Smooth muscle cell (in vitro differentiated cells): ENCODE measurements around the gene LIPA. TPM values are rescaled to one million over a fixed set of nuclear protein-coding genes. Genes with fewer than 3 reads are reported as not detected.

Experiments
- DNase-seq: peaks from one replicate; lab custom pipeline; 2025; ENCODE audit not compliant: unreplicated experiment; lab: John Stamatoyannopoulos, UW
- H2AFZ ChIP-seq: fragments of 200-600 bp; sonication (generic); 2 replicates; pipeline ENCODE4 v1.6.0; 2016; ENCODE audit warnings: antibody characterized with exemption, low read depth, mild to moderate bottlenecking
- H3F3A ChIP-seq: fragments of 200-600 bp; sonication (generic); 2 replicates; pipeline ENCODE4 v1.6.0; 2017; ENCODE audit warnings: antibody characterized with exemption, low read depth
- H3K27ac ChIP-seq: fragments of 200-600 bp; sonication (generic); 2 replicates; pipeline ENCODE4 v1.5.1; 2016; ENCODE audit warnings: low read depth, mild to moderate bottlenecking
- H3K27me3 ChIP-seq: fragments of 200-600 bp; sonication (generic); 2 replicates; pipeline ENCODE4 v1.6.1; 2016; ENCODE audit warnings: low read depth, mild to moderate bottlenecking
- H3K36me3 ChIP-seq: fragments of 200-600 bp; sonication (generic); 2 replicates; pipeline ENCODE4 v1.5.1; 2016; ENCODE audit warnings: low read depth
- H3K4me1 ChIP-seq: fragments of 200-600 bp; sonication (generic); 2 replicates; pipeline ENCODE4 v1.5.1; 2016; ENCODE audit warnings: low read depth
- H3K4me2 ChIP-seq: fragments of 200-600 bp; sonication (generic); 2 replicates; pipeline ENCODE4 v1.6.0; 2016; ENCODE audit warnings: mild to moderate bottlenecking
- H3K4me3 ChIP-seq: fragments of 200-600 bp; sonication (generic); 2 replicates; pipeline ENCODE4 v1.5.1; 2016; ENCODE audit warnings: mild to moderate bottlenecking
- H3K79me2 ChIP-seq: fragments of 200-600 bp; sonication (generic); 2 replicates; pipeline ENCODE4 v1.6.0; 2016; ENCODE audit warnings: low read depth, mild to moderate bottlenecking
- H3K9ac ChIP-seq: fragments of 200-600 bp; sonication (generic); 2 replicates; pipeline ENCODE4 v1.6.0; 2016; ENCODE audit warnings: low read depth
- H3K9me3 ChIP-seq: fragments of 200-600 bp; sonication (generic); replicated peaks from 2 replicates; pipeline ENCODE4 v1.5.1; 2016; ENCODE audit warnings: low read depth
- H4K20me1 ChIP-seq: fragments of 200-600 bp; sonication (generic); 2 replicates; pipeline ENCODE4 v1.6.0; 2016; ENCODE audit warnings: low read depth
- CTCF ChIP-seq: fragments of 200-600 bp; sonication (generic); IDR thresholded peaks from 2 replicates; pipeline ENCODE4 v1.5.1; 2017; ENCODE audit warnings: borderline replicate concordance, mild to moderate bottlenecking, antibody characterized with exemption; ENCODE audit not compliant: insufficient read depth, poor library complexity, severe bottlenecking
- WGBS: methylation state at CpG from one replicate; pipeline ENCODE4 v1.1.7; 2016; ENCODE audit warnings: low lambda C conversion rate; 5-methylcytosine and 5-hydroxymethylcytosine counted together
- polyA plus RNA-seq: library from polyadenylated mRNA; unstranded; fragments of >200 nt; fragmentation: Nextera tagmentation; extraction: Ambion mirVana; gene quantifications from 2 replicates; pipeline ENCODE4 v1.2.1, GENCODE V29; 2016
- total RNA-seq: library from RNA; depleted of rRNA; stranded (reverse); fragments of >200 nt; gene quantifications from 2 replicates; pipeline ENCODE4 v1.2.3, GENCODE V29; 2014

LIPA gene
- total RNA-seq (27.1 and 33.0 TPM in 2 replicates), polyA plus RNA-seq (22.9 and 34.4 TPM in 2 replicates)

GRCh38 chr10:89251409-89252224 lies at the start of gene LIPA:
TSS of gene LIPA (minus strand) at chr10:89251775. CDS start at chr10:89247648, 4,127 bp downstream.
- Histone ChIP-seq H3K9ac (no peak within 1 kb of the TSS), H3K4me3 (peak within 1 kb of the TSS; percentile 81), H3F3A (no peaks in the 10 kb centered on the region), H3K4me2 (peak within 1 kb of the TSS; percentile 97), H3K9me3 (no peaks in the 10 kb centered on the region), H3K79me2 (no peaks in the 10 kb centered on the region), H3K36me3 (no peaks in the 10 kb centered on the region), H3K27me3 (no peaks in the 10 kb centered on the region), H3K4me1 (peaks cover 6% of the 10 kb centered on the region), H4K20me1 (no peaks in the 10 kb centered on the region), H3K27ac (no peak within 1 kb of the TSS), H2AFZ (peak within 1 kb of the TSS; percentile 92)
- DNase-seq: peak; percentile 69
- WGBS: 7% methylated on average over 50 of the region's 53 CpGs
- TF ChIP-seq CTCF: no peak

- no peaks in the 10 kb centered on the region for H3K9me3 ChIP-seq
- 51% methylated on average over 2 of the region's 2 CpGs for WGBS
Measured at GRCh38 chr10:89301232-89301631, 49.7 kb upstream of the LIPA start.

GRCh38 chr10:89299031-89299430 lies 47.5 kb upstream of the LIPA start:
- H3K27me3 ChIP-seq: no peaks in the 10 kb centered on the region

More at GRCh38 chr10:89301232-89301631, 49.7 kb upstream of the LIPA start:
- peak overlapping the region; percentile 54 for H3K4me3 ChIP-seq
- no peak for DNase-seq
- H3K4me1 ChIP-seq: peaks cover 2% of the 10 kb centered on the region
- H3K27me3 ChIP-seq: no peaks in the 10 kb centered on the region
- no peaks in the 10 kb centered on the region for H3K79me2 ChIP-seq
- TF ChIP-seq CTCF: no peak
- H2AFZ ChIP-seq: peak overlapping the region; percentile 96
- H3K27ac ChIP-seq: peak overlapping the region; percentile 82
- H3K9ac ChIP-seq: peak overlapping the region; percentile 72
- no peaks in the 10 kb centered on the region for H3F3A ChIP-seq
- no peaks in the 10 kb centered on the region for H4K20me1 ChIP-seq
- H3K4me2 ChIP-seq: peak overlapping the region; percentile 87
- H3K36me3 ChIP-seq: no peaks in the 10 kb centered on the region

More at GRCh38 chr10:89299031-89299430, 47.5 kb upstream of the LIPA start:
- H3K4me2 ChIP-seq: no peak overlapping the region
- H3K79me2 ChIP-seq: no peaks in the 10 kb centered on the region
- H3K9me3 ChIP-seq: no peaks in the 10 kb centered on the region
- peaks cover 2% of the 10 kb centered on the region for H3K4me1 ChIP-seq
- 91% methylated on average over 4 of the region's 4 CpGs for WGBS
- H3K36me3 ChIP-seq: no peaks in the 10 kb centered on the region
- no peak overlapping the region for H3K4me3 ChIP-seq
- no peaks in the 10 kb centered on the region for H3F3A ChIP-seq
- no peak for DNase-seq
- no peak overlapping the region for H3K9ac ChIP-seq
- no peak overlapping the region for H3K27ac ChIP-seq
- no peaks in the 10 kb centered on the region for H4K20me1 ChIP-seq
- no peak for TF ChIP-seq CTCF
- H2AFZ ChIP-seq: no peak overlapping the region
